HCT116 (cell line): ENCODE results near the gene DMGDH. TPM values are rescaled to one million over a fixed set of nuclear protein-coding genes. Genes with fewer than 3 reads are reported as not detected.

ENCODE experiments used
- ATAC-seq: fragments of 200-7000 bp; cut with Tn5 transposase; 2 replicates; pipeline ENCODE4 v1.9.1; 2020; ENCODE audit warnings: mild to moderate bottlenecking, moderate library complexity
- BruUV-seq: library from RNA; stranded (reverse); fragments of 400-500 nt; replicated peaks from 2 replicates; lab custom pipeline; 2021; lab: Mats Ljungman, UMichigan
- CTCF ChIA-PET: fragments of 300-600 bp; sonication (Branson Sonifier 250); formaldehyde crosslinking; loops from one replicate; lab custom pipeline; 2021; ENCODE audit warnings: antibody characterized with exemption; lab: Charles Lee
- POLR2A ChIA-PET: fragments of 300-600, 350-600 bp; sonication (Branson Sonifier 250); formaldehyde crosslinking; loops from one replicate; lab custom pipeline; 2021; ENCODE audit warnings: antibody characterized with exemption; lab: Charles Lee
- RAD21 ChIA-PET, 2 experiments: fragments of 300-600 bp; sonication (Branson Sonifier 250); formaldehyde crosslinking; loops; one replicate each; lab custom pipeline; 2023; ENCODE audit warnings: low total read pairs in 2 of 2; ENCODE audit not compliant: uncharacterized antibody in 2 of 2, unreplicated experiment in 2 of 2, low non-redundant PET in 1 of 2; lab: Charles Lee
- DNase-seq: peaks from one replicate; pipeline ENCODE4 v3.0.0-alpha.2; 2010; ENCODE audit warnings: low read depth, low spot score
- H2AFZ ChIP-seq: fragments of 200-600 bp; shearing (Covaris generic), sonication (generic); 2 replicates; pipeline ENCODE4 v1.6.1; 2017; ENCODE audit warnings: low read depth, mixed run types, mixed read lengths, antibody characterized with exemption, low read length; ENCODE audit not compliant: poor library complexity, severe bottlenecking
- H3K27ac ChIP-seq: 2 replicates; pipeline ENCODE4 v1.5.1; 2012; ENCODE audit warnings: low read depth, low read length
- H3K27me3 ChIP-seq: fragments of 200-600 bp; sonication (generic); 2 replicates; pipeline ENCODE4 v1.6.1; 2016; ENCODE audit warnings: mixed run types, low read length, mixed read lengths; ENCODE audit not compliant: insufficient read depth
- H3K36me3 ChIP-seq, 2 experiments: fragments of 200-500 bp in 1 of 2; fragments of 200-600 bp in 1 of 2; sonication (Bioruptor generic) in 1 of 2; sonication (generic) in 1 of 2; 2 replicates each; pipeline versions ENCODE4 v1.5.1 to v1.6.1; 2014 to 2016; ENCODE audit warnings: low read length in 2 of 2, inconsistent platforms in 1 of 2, mixed read lengths in 1 of 2, mixed run types in 1 of 2; ENCODE audit not compliant: insufficient read depth in 2 of 2, control insufficient read depth in 1 of 2
- H3K4me1 ChIP-seq, 2 experiments: fragments of 200-600 bp in 1 of 2; sonication (generic) in 1 of 2; 2 replicates each; pipeline versions ENCODE4 v1.5.1 to v1.6.1; 2012 to 2017; ENCODE audit warnings: low read length in 2 of 2, inconsistent platforms in 1 of 2, mild to moderate bottlenecking in 1 of 2, mixed read lengths in 1 of 2, mixed run types in 1 of 2, moderate library complexity in 1 of 2; ENCODE audit not compliant: insufficient read depth in 2 of 2, control insufficient read depth in 1 of 2
- H3K4me2 ChIP-seq: fragments of 200-600 bp; sonication (generic); 2 replicates; pipeline ENCODE4 v1.6.1; 2017; ENCODE audit warnings: mixed run types, low read length, mixed read lengths
- H3K4me3 ChIP-seq, 2 experiments: fragments of 200-600 bp in 1 of 2; sonication (generic) in 1 of 2; replicated peaks in 1 of 2; 2 replicates each; pipeline ENCODE4 v1.5.1; 2011 to 2016; ENCODE audit warnings: low read length in 2 of 2, control low read depth in 1 of 2, low read depth in 1 of 2, mild to moderate bottlenecking in 1 of 2, mixed read lengths in 1 of 2, mixed run types in 1 of 2
- H3K79me2 ChIP-seq: fragments of 200-600 bp; sonication (generic); 2 replicates; pipeline ENCODE4 v1.6.1; 2017; ENCODE audit warnings: mild to moderate bottlenecking, mixed run types, low read length, moderate library complexity, mixed read lengths; ENCODE audit not compliant: insufficient read depth
- H3K9ac ChIP-seq: fragments of 200-600 bp; sonication (generic); 2 replicates; pipeline ENCODE4 v1.6.1; 2016; ENCODE audit warnings: low read length, mixed read lengths
- H3K9me2 ChIP-seq: fragments of 200-600 bp; sonication (generic), shearing (Covaris generic); 2 replicates; pipeline ENCODE4 v1.6.1; 2017; ENCODE audit warnings: mixed run types, mild to moderate bottlenecking, moderate library complexity; ENCODE audit not compliant: insufficient read depth
- H3K9me3 ChIP-seq, 2 experiments: fragments of 200-500 bp in 1 of 2; fragments of 200-600 bp in 1 of 2; sonication (Bioruptor generic) in 1 of 2; sonication (generic) in 1 of 2; 2 replicates each; pipeline ENCODE4 v1.6.1; 2014 to 2017; ENCODE audit warnings: low read length in 2 of 2, mixed read lengths in 2 of 2, inconsistent platforms in 1 of 2, low read depth in 1 of 2, mild to moderate bottlenecking in 1 of 2, mixed run types in 1 of 2, moderate library complexity in 1 of 2; ENCODE audit not compliant: control insufficient read depth in 1 of 2, insufficient read depth in 1 of 2
- H4K20me1 ChIP-seq: fragments of 200-600 bp; sonication (generic), shearing (Covaris generic); 2 replicates; pipeline ENCODE4 v1.6.1; 2017; ENCODE audit warnings: mixed run types, mild to moderate bottlenecking, moderate library complexity; ENCODE audit not compliant: insufficient read depth
- CBX3 ChIP-seq: IDR thresholded peaks from 2 replicates; pipeline ENCODE4 v1.6.1; 2012; ENCODE audit warnings: low read depth
- CEBPB ChIP-seq: IDR thresholded peaks from 2 replicates; pipeline ENCODE4 v1.6.1; 2012; ENCODE audit warnings: low read depth
- CTCF ChIP-seq, 3 experiments: fragments of 200-600 bp in 1 of 3; sonication (generic) in 1 of 3; IDR thresholded peaks in 2 of 3; conservative IDR thresholded peaks in 1 of 3; 2 replicates each; pipeline ENCODE4 v1.5.1; 2012 to 2017; ENCODE audit warnings: low read depth in 2 of 3, low read length in 2 of 3, antibody characterized with exemption in 1 of 3, borderline replicate concordance in 1 of 3, control low read depth in 1 of 3, mild to moderate bottlenecking in 1 of 3, mixed read lengths in 1 of 3, mixed run types in 1 of 3, moderate library complexity in 1 of 3; ENCODE audit not compliant: insufficient read depth in 1 of 3
- EGR1 ChIP-seq: IDR thresholded peaks from 2 replicates; pipeline ENCODE4 v1.6.1; 2012; ENCODE audit warnings: low read depth
- ELF1 ChIP-seq: IDR thresholded peaks from 2 replicates; pipeline ENCODE4 v1.6.1; 2012; ENCODE audit warnings: low read depth, borderline replicate concordance
- EZH2 ChIP-seq: fragments of 200-600 bp; sonication (generic); IDR thresholded peaks from 2 replicates; pipeline ENCODE4 v1.6.1; 2017; ENCODE audit warnings: antibody characterized with exemption, mixed run types
- EZH2phosphoT487 ChIP-seq: fragments of 200-600 bp; IDR thresholded peaks from 2 replicates; pipeline ENCODE4 v1.6.1; 2018; ENCODE audit warnings: antibody characterized with exemption, borderline replicate concordance
- FOSL1 ChIP-seq: IDR thresholded peaks from 2 replicates; pipeline ENCODE4 v1.6.1; 2012; ENCODE audit warnings: low read depth
- JUND ChIP-seq: IDR thresholded peaks from 2 replicates; pipeline ENCODE4 v1.6.1; 2012
- MAX ChIP-seq: IDR thresholded peaks from 2 replicates; pipeline ENCODE4 v1.6.1; 2012
- POLR2A ChIP-seq: IDR thresholded peaks from 2 replicates; pipeline ENCODE4 v1.7.0; 2011; ENCODE audit warnings: borderline replicate concordance; ENCODE audit not compliant: insufficient read depth, insufficient read length; ENCODE audit errors: extremely low read depth
- POLR2AphosphoS5 ChIP-seq: IDR thresholded peaks from 2 replicates; pipeline ENCODE4 v1.6.1; 2011; ENCODE audit warnings: mild to moderate bottlenecking, low read depth, low read length, moderate library complexity
- RAD21 ChIP-seq: IDR thresholded peaks from 2 replicates; pipeline ENCODE4 v1.6.1; 2012; ENCODE audit warnings: low read depth, mild to moderate bottlenecking
- REST ChIP-seq: IDR thresholded peaks from 2 replicates; pipeline ENCODE4 v1.6.1; 2012; ENCODE audit warnings: low read depth
- SIN3A ChIP-seq: IDR thresholded peaks from 2 replicates; pipeline ENCODE4 v1.6.1; 2012; ENCODE audit warnings: low read depth
- SP1 ChIP-seq: IDR thresholded peaks from 2 replicates; pipeline ENCODE4 v1.6.1; 2012; ENCODE audit warnings: low read depth
- TCF7L2 ChIP-seq: IDR thresholded peaks from 2 replicates; pipeline ENCODE4 v1.7.0; 2011; ENCODE audit warnings: borderline replicate concordance, inconsistent platforms; ENCODE audit not compliant: insufficient read depth, insufficient read length; ENCODE audit errors: extremely low read depth
- YY1 ChIP-seq: IDR thresholded peaks from 2 replicates; pipeline ENCODE4 v1.6.1; 2011; ENCODE audit warnings: low read length, low read depth, moderate library complexity, mild to moderate bottlenecking; ENCODE audit not compliant: insufficient replicate concordance; ENCODE audit errors: extremely low read depth
- ZBTB33 ChIP-seq: IDR thresholded peaks from 2 replicates; pipeline ENCODE4 v1.6.1; 2011; ENCODE audit warnings: mild to moderate bottlenecking, low read length, moderate library complexity; ENCODE audit not compliant: insufficient replicate concordance; ENCODE audit errors: extremely low read depth
- intact Hi-C: fragments of 100-400 bp; cut with micrococcal nuclease; formaldehyde crosslinking; loops from 2 replicates; pipeline ENCODE4 v1.10.0; 2022
- total RNA-seq: library from RNA; stranded (reverse); gene quantifications from one replicate; pipeline ENCODE4 v1.2.1, GENCODE V29; 2021; ENCODE audit not compliant: unreplicated experiment

DMGDH gene
- total RNA-seq, 1 experiment from 2014 or later = 2.3 TPM

- Histone ChIP-seq H3K27me3 (no peaks in the 10 kb centered on the region), H3K27ac (no peak overlapping the region), H3K4me3 (no peak overlapping the region), H3K9me2 (no peaks in the 10 kb centered on the region), H2AFZ (peak overlapping the region; percentile 74), H3K79me2 (no peaks in the 10 kb centered on the region), H3K4me1 (peaks cover 2 to 15% of the 10 kb centered on the region in 2 experiments; a peak in 2 of 4 replicates), H3K9ac (no peak overlapping the region), H4K20me1 (no peaks in the 10 kb centered on the region), H3K4me2 (peak overlapping the region; percentile 57; the same call in 1 of the 2 replicates), H3K36me3 (no peaks in the 10 kb centered on the region), H3K9me3 (no peaks in the 10 kb centered on the region)
- ATAC-seq (no peak), DNase-seq (no peak)
- intact Hi-C loops = loop anchor here (2.0 to 10.0 kb wide), 4 partner anchors 111 to 1061 kb away; no protein-coding TSS in a partner anchor
- POLR2A ChIA-PET = no interaction called here
- no TSS peak for BruUV-seq
- no peak for TF ChIP-seq EZH2
- TF ChIP-seq RAD21 = no peak
- no peak for TF ChIP-seq POLR2AphosphoS5
- no peak for TF ChIP-seq SIN3A
- no peak for TF ChIP-seq SP1
- TF ChIP-seq EZH2phosphoT487 = no peak
- TF ChIP-seq FOSL1 = no peak
- no peak for TF ChIP-seq REST
- TF ChIP-seq CTCF (IDR thresholded peaks at IDR 0.05 in 2 of 3, conservative IDR thresholded peaks at IDR 0.05 in 1 of 3; ENCODE audit: borderline replicate concordance in 1 of 3, insufficient read depth in 1 of 3, low read depth in 2 of 3, low read length in 2 of 3) = no peak
- no peak for TF ChIP-seq JUND
- TF ChIP-seq CBX3 = no peak
- TF ChIP-seq MAX = no peak
- TF ChIP-seq ZBTB33 = no peak
- TF ChIP-seq CEBPB = no peak
- no peak for TF ChIP-seq YY1
- TF ChIP-seq ELF1 = no peak
- no peak for TF ChIP-seq POLR2A
- TF ChIP-seq TCF7L2 = no peak
- TF ChIP-seq EGR1 = no peak
- RAD21 ChIA-PET = interaction anchor here in 1 of 2 experiments (1.1 kb wide), 2 partner anchors 112 to 122 kb away, joined by 3 to 6 read pairs; no protein-coding TSS in a partner anchor
- CTCF ChIA-PET = interaction anchor here (0.9 to 9.1 kb wide), 12 partner anchors 8 to 1062 kb away, joined by 3 to 373 read pairs (median 8); partner anchors contain the start of gene ARSB
Measured at GRCh38 chr5:79021753-79022152, 47.7 kb downstream of the DMGDH start.
